GM19438 (cell line): ENCODE data around the gene NPM1.
"Not testable (repeated sequence)": the region's sequence is repeated elsewhere in the genome, so short reads cannot be mapped to it uniquely, and the experiment has no call there.

Experiments
- ATAC-seq: cut with Tn5 transposase; IDR thresholded peaks from one replicate; pipeline ENCODE4 v1.9.1; 2021; ENCODE audit warnings: low read depth; ENCODE audit not compliant: unreplicated experiment

Gene NPM1

DNA sequence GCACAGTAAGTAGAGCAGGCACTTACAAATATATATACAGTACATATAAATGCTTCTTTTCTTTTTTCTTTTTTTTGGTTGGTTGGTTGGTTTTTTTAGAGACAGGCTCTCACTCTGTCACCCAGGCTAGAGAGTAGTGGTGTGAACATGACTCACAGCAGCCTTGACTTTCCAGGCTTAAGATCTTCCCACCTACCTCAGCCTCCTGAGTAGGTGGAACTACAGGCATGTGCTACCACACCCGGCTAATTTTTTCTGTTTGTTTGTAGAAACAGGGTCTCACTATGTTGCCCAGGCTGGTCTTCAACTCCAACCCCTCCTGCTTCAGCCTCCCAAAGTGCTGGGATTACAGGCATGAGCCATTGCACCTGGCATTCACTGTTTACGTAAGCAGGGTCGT is 2.6 kb upstream of the NPM1 start:
- ATAC-seq = not testable (repeated sequence)

DNA sequence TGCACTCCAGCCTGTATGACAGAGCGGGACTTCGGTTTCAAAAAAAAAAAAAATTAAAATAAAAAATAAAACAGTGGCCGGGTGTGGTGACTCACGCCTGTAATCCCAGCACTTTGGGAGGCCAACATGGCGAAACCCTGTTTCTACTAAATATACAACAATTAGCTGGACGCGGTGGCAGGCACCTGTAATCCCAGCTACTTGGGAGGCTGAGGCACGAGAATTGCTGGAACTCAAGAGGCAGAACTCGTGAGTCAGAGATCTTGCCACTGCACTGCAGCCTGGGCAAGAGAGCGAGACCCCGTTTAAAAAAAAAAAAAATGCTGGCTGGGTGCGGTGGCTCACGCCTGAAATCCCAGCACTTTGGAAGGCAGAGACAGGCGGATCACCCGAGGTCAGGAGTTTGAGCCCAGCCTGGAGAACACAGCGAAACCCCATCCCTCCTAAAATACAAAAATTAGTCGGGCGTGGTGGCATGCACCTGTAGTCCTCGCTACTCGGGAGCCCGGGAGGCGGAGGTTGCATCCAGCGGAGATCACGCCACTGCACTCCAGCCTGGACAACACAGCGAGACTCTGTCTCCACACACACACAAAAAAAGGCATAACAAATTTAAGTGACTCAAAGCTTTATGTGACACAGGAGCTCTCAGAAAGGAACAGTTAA is 1.5 kb upstream of the NPM1 start:
- no peak for ATAC-seq

DNA sequence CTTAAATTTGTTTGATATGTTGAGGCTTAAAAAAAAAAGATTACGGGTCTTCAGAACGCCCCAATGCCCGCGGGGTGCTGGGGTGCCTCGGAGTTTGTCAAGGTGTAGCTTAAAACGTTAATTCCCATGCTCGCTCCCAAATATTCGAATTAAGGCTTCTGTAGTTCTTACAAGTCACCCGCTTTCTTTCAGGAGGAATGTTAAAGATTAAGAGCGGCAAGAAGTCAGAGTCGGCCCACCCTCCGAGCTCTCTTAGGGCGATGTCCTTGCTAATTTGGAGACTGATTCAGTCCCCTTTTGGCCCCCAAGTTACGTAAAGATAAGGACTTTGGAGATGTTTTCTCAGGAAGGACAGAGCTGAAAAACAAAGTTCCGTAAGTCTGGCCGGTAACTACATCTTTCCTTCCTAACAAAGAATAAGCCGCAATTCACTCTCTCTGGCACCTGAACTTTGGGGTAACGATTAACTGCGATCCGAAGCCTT is 746 bp upstream of the NPM1 start:
- no peak for ATAC-seq

DNA sequence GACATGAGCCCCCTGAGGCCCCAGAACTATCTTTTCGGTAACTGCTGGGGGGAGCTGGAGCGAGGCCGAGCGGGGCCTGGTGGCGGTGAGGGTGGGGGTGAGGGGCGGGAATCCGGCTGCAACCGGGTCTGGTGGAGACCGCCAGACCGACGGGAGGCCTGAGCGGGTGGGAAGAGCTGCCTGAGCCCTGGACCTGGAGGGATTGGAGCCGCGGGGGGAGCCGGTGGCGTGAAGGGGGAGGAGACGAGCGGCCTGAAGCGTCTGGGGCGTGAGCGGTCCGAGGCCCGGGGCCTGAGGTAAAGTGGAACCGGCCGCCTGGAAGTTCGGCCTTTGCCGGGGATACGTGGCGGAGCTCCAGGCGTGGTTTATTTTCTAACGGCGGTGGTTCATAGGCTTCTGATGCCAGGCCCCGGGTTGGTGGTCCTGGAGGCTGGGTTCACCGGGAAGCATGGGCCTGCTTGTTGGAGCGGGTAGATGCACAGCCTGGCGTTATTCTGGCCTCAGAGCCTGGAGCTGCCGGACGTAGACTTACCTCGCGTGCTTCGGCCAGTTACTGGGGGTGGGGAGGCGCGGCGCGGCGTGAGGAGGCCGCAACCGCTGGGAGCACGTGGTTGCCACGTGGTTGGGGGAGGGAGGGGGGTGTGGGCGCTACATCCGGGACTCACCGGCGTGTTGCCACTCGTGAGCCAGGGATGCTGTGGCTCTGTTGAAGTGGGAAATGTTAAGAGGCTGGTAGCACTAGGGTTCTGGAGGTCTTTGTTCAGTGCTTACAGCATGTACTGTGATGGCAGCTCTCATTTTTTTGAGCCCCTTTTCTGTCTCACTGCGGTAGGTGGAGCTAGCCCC is 544 bp downstream of the NPM1 start:
- ATAC-seq = peak; percentile 46

DNA sequence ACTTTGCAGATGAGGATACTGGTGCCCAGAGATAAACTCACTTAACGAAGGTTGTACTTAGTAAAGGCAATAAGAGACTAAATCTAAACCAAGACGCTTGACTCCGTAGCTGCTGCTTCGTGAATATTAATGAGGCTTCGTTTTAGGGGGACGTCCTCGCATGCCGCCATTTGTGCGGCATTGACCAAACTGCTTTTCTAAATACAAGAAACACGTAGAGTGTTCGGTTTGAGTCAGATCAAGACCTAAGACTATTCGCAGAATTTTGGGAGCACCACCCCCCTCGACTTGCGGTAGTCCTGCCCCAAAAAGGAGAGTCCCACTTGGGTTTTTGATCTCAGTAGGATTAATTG is 1.1 kb downstream of the NPM1 start:
- no peak for ATAC-seq

DNA sequence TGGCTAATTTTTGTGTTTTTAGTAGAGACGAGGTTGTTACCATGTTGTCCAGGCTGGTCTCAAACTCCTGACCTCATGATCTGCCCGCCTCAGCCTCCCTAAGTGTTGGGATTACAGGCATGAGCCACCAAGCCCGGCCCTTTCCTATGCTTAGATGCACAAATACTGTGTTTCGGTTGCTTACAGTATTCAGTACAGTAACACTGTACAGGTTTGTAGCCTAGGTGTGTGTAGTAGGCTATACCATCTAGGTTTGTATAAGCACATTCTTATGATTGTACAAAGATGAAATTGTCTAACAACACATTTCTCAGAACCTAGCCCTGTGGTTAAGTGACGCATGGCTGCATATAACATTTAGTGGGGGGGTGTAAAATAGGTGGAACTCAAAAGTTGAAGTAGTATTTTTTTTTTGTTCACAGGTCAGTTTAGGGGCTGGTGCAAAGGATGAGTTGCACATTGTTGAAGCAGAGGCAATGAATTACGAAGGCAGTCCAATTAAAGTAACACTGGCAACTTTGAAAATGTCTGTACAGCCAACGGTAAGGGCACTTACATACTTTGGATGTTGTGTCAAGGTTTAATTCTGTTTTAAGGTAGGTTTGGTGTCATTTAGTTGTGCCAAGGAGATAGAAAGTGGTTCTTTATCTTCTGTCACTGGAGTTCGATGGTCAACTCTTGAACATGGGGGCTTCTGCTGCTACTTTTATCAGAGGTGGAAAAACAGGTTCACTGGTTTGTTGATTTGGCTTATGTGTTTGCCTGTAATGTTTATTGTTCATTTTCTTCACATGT is 3.4 kb downstream of the NPM1 start:
- no peak for ATAC-seq

DNA sequence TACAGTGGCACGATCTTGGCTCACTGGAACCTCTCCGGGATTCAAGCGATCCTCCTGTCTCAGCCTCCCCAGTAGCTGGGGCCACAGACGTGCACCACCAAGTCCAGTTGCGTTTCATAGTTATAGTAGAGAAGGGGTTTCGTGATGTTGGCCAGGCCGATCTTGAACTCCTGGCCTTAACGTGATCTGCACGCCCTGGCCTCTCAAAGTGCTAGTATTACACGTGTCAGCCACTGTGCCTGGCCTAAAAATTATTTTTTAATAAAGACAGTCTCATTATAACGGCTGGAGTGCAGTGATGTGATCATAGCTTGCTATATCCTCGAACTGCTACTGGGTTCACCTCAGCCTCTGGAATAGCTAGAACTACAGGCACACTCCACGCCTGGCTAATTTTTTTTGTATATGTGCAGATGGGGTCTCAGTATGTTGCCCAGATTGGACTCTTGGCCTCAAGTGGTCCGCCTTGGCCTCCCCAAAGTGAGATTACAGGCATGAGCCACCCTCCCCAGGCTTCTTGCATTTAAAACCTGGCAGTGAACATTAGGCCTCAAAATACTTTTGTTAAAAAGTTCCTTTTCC is 4.4 kb downstream of the NPM1 start:
- no peak for ATAC-seq

DNA sequence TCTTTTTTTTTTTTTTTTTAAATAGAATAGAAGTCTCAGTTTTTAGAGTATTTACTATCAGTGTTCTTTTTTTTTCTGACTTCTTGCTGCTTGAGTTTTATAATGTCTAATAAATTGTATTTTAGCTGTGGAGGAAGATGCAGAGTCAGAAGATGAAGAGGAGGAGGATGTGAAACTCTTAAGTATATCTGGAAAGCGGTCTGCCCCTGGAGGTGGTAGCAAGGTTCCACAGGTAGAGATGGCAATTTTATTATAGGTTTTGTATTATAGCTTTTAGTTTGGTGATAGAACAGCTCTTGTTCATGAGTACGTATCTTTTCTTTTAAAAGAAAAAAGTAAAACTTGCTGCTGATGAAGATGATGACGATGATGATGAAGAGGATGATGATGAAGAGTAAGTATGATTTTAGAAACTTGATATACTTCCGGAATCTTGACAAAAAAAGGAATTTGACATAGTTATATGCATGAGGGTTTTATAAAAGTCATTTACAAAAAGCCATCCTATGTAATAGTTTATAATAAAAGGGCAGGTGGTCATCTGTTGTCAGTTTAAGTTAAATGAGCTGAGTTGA is 5.0 kb downstream of the NPM1 start:
- no peak for ATAC-seq

DNA sequence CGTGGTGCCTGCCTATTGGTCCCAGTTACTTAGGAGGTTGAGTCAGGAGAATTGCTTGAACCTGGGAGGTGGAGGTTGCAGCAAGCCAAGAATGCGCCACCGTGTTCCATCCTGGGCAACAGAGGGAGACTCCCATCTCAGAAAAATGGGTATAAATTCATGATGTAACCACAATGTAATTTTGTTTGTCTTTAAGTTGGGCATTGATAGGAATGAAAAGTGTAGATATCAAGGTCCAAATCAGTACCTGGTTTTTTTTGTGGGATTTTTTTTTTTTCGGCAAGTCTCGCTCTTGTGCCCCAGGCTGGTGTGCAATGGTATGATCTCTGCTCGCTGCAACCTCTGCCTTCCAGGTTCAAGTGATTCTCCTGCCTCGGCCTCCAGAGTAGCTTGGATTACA is 7.4 kb downstream of the NPM1 start:
- no peak for ATAC-seq

DNA sequence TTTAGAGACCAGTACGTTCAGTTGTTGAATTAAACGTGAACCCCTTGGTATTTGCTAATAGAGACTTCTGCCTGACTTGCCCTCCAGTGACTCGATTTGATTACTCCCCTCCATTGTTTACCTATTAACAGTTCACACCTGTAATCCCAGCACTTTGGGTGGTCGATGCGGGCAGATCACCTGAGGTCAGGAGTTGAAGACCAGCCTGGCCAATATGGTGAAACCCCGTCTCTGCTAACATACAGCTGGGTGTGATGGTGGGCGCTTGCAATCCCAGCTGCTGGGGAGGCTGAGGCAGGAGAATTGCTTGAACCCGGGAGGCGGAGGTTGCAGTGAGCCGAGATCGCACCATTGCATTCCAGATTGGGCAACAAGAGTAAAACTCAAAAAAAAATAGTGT is 8.9 kb downstream of the NPM1 start:
- not testable (repeated sequence) for ATAC-seq

DNA sequence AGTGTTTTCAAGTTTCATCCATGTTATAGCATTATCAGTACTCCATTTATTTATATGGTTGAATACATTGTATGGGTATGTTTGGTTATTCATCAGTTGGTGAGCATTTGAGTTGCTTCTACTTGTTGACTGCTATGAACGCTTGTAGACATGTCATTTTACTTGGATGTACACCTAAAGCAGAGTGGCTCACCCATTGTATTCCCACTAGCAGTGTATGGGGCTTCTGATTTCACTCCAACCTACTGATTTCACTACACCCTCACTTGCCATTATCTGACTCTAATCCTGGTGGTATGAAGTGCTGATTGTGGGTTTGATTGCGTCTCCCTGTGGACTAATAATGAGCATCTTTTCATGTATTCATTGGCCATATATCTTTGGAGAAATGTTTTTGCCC is 9.5 kb downstream of the NPM1 start:
- no peak for ATAC-seq

DNA sequence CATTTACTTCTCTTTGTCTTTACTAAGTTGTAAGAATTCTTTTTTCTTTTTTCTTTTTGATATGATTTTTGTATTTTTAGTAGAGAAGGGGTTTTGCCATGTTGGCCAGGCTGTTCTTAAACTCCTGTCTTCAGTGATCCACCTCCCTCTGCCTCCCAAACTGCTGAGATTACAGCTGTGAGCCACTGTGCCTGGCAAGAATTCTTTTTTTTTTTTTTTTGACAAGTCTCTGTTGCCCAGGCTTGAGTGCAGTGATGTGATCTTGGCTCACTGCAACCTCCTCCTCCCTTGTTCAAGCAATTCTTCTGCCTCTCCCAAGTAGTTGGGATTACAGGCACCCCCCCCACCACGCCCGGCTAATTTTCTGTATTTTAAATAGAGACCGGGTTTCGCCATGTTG is 9.9 kb downstream of the NPM1 start:
- no peak for ATAC-seq

DNA sequence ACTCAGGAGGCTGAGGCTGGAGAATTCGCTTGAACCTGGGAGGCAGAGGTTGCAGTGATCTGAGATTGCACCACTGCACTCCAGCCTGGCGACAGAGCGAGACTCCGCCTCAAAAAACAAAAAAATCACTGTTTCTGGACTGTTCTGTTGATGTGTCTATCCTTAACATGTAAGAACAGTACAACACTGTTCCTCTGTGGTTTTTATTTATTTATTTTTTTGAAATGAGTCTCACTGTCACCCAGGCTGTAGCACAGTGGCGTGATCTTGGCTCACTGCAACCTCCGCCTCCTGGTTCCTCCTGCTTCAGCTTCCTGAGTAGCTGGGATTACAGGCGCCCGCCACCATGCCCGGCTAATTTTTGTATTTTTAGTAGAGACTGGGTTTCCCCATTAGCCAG is 11.0 kb downstream of the NPM1 start:
- ATAC-seq = not testable (repeated sequence)

DNA sequence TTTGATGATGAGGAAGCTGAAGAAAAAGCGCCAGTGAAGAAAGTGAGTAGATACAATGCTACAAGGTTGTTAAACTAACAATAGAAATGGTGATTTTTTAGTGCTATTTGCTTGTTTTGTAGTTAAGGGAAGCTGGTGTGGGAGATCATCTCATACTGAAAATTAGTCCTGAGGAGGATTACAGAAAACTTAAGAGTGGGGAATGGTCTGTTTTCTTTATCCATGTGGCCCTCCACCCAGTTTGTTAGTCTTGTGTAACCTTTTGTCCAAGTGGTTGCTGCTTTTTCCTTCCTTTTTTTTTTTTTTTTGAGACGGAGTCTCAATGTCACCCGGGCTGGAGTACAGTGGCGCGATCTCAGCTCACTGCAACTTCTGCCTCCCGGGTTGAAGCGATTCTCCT is 12.5 kb downstream of the NPM1 start:
- ATAC-seq = no peak

DNA sequence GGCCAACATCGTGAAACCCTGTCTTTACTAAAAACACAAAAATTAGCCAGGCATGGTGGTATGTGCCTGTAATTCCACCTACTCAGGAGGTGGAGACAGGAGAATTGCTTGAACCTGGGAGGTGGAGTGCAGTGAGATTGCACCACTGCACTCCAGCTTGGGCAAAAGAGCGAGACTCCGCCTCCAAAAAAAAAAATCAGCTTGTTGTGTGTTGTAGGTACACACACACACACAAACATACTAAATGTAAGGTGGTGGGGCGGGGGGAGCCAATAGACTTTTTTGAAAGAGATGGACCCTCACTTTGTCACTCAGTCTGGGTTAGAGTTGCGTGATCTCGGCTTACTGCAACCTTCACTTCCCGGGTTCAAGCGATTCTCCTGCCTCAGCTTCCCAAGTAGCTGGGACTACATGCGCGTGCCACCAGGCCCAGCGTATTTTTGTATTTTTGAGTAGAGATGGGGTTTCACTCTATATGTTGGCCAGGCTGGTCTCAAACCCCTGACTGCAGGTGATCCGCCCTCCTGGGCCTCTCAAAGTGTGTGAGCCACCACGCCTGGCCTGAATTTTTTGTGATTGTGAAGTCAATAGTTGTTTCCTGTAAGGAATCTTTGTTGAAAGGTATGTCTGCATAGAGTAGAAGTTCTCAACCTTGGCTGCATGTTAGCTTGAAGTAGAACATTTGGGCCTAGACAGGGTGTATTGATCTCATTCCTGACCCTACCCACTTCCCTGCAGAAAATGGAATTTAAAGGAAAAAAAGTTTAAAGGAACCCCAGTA is 13.7 kb downstream of the NPM1 start:
- no peak for ATAC-seq

DNA sequence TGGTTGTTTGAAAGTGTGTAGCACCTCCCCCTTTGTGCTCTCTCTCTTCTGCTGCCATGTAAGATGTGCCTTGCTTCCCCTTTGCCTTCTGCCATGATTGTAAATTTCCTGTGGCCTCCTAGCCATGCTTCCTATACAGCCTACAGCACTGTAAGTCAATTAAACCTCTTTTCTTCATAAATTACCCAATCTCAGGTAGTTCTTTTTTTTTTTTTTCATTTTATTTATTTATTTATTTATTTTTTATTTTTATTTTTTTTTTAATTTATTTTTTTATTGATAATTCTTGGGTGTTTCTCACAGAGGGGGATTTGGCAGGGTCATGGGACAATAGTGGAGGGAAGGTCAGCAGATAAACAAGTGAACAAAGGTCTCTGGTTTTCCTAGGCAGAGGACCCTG is 15.1 kb downstream of the NPM1 start:
- ATAC-seq = not testable (repeated sequence)

DNA sequence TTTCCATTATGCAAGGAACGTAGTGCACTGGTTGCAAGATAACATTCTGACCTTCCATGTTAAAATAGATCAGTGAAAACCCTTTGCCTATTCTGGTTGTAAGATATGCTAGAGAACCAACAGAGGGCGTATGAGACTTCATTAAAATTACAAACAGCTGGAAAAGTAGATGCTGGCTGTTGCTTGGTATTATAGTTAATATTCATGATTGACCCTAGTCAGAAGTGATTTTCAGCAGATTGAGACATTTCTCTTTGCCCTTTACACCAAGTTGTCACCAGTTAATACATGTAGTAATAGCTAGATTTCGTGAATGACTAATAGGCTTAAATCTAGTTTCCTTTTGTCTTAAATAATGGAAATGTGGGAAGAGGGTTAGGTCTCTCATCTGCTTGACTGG is 18.0 kb downstream of the NPM1 start:
- no peak for ATAC-seq

DNA sequence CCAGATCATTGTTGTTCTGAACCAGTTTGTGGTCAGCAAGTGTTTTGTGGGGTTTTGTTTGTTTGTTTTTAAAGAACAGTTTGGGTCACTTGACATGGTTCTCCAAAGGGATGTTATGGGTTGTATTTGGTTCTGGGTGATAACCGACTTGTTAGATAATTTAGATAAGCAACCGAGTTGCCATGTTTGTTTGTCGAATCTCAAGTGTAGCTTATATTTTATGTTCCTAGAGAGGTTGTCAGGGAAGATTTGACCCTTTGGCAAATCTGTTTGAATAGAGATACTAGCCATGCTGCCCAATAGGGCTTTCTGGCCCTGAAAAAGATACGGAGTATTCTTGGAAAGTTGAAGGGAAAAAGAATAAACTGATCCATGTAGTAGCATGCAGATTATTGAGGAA is 19.6 kb downstream of the NPM1 start:
- ATAC-seq = no peak

DNA sequence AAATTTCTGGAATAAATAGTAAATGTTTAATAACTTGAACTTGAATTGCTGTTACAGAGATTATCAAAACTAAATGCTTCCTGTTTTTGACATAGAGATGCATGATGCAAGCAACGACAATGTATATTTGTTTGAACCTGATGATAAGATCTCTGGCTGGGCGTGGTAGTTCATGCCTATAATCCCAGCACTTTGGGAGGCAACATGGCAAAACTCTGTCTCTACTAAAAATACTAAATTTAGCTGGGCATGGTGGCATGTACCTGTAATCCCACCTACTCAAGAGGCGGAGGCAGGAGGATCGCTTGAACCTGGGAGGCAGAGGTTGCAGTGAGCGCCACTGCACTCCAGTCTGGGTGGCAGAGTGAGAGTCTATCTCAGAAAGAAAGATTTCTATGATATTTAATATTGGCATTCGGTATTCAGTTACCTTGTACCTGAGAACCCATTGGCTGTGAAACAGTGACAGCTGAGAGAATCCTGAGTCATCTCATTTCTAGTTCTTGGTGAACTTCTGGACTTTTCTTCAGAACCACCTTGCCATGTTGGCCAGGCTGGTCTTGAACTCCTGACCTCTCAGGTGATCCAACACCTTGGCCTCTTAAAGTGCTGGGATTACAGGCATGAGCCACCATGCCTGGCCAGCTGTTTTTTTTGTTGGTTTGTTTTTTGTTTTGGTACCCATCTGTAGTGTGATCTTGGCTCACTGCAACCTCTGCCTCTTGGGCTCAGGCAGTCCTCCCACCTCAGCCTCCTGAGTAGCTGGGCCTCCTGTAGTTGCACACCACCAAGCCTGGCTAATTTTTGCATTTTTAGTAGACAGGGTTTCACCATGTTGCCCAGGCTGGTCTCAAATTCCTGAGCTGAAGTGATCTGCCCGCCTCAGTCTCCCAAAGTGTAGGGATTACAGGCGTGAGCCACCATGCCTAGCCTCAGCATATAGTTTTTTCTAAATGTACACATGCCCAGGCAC is 21.8 kb downstream of the NPM1 start:
- no peak for ATAC-seq
